ENCODE measurements around the gene VAMP3.

Gene VAMP3

DNA sequence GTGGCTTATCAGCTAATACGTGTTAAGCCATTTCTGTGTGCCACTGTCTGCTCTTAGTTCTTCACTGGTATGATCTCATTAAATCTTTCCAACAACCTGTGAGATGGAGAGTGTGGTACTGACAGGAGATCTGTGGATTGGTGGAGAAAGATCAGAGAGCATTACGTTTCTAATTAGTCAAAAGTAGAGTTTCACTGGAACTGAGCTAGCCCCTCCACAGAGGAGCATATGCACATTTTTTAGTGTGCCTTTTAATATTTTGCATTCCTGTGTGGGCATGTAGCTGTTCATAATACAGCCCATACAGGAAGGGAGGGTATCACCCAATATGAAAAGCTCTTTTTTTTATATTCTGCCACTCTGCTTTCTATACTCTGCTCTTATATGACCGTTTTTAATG lies 50.2 kb downstream of the VAMP3 start:
- no peak for DNase-seq

DNA sequence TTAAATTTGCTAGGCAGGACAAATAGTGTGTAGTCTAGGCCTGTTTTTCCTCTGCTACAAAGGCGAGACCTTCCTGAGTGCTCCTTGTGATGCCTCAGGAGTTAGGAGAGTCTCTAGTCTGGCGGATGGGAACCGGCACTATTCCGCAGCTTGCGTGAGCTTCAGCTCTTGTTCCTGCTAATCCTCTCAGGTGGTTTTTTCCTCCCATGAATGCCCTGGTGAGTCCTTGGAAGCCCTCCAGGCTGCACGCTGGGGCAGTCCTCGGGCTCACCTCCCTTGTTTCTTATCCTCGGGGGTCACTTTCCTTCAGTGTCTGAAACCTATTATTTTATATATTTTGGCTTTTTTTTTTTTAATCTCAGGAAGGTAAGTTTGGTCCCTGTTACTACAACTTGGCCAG lies 53.6 kb downstream of the VAMP3 start:
- no peak for DNase-seq

- DNase-seq, result no peak
Measured at GRCh38 chr1:7826363-7826762, 55.3 kb downstream of the VAMP3 start.

- peak; percentile 17 for DNase-seq
Measured at GRCh38 chr1:7827126-7827955, 56.2 kb downstream of the VAMP3 start.

Data from KG1 (cell line).